Umbilical cord (tissue), 2 donors: ENCODE data around the gene SLC6A19. TPM values are rescaled to one million over a fixed set of nuclear protein-coding genes. Genes with fewer than 3 reads are reported as not detected.
"Not testable (repeated sequence)": the region's sequence is repeated elsewhere in the genome, so short reads cannot be mapped to it uniquely, and the experiment has no call there.

Experiments used
- DNase-seq: peaks from one replicate; pipeline ENCODE4 v3.0.0-alpha.2; 2015; ENCODE audit warnings: low spot score
- total RNA-seq: library from RNA; depleted of rRNA; stranded (reverse); fragments of >200 nt; gene quantifications from one replicate; pipeline ENCODE4 v1.2.3, GENCODE V29; 2014; ENCODE audit warnings: low replicate concordance; ENCODE audit not compliant: insufficient read depth

Gene SLC6A19
- total RNA-seq, 1 donor from 2014 or later, result 0.48 TPM

- no peak for DNase-seq
Observed at GRCh38 chr5:1264211-1264610, 62.8 kb downstream of the SLC6A19 start.

GRCh38 chr5:1265026-1265425 lies 63.6 kb downstream of the SLC6A19 start:
- no peak for DNase-seq

- no peak for DNase-seq
Observed at GRCh38 chr5:1265461-1266455, 64.4 kb downstream of the SLC6A19 start.

GRCh38 chr5:1266791-1267190 lies 65.4 kb downstream of the SLC6A19 start:
- no peak for DNase-seq

GRCh38 chr5:1267464-1267863 lies 66.1 kb downstream of the SLC6A19 start:
- DNase-seq, result not testable (repeated sequence)

GRCh38 chr5:1268056-1268455 lies 66.7 kb downstream of the SLC6A19 start:
- DNase-seq, result no peak

GRCh38 chr5:1268666-1269065 lies 67.3 kb downstream of the SLC6A19 start:
- no peak for DNase-seq

- no peak for DNase-seq
Observed at GRCh38 chr5:1270426-1270825, 69.0 kb downstream of the SLC6A19 start.

GRCh38 chr5:1270933-1271914 lies 69.8 kb downstream of the SLC6A19 start:
- DNase-seq, result no peak

- DNase-seq, result no peak
Observed at GRCh38 chr5:1272201-1272600, 70.8 kb downstream of the SLC6A19 start.

GRCh38 chr5:1273745-1274144 lies 72.3 kb downstream of the SLC6A19 start:
- no peak for DNase-seq

- DNase-seq, result no peak
Observed at GRCh38 chr5:1274471-1274870, 73.1 kb downstream of the SLC6A19 start.

Other genes with a start within 250 kb of the SLC6A19 start
- 1.9 TPM for gene NKD2, start 192.8 kb upstream of the SLC6A19 start, total RNA-seq
- gene SLC12A7, start 89.5 kb upstream of the SLC6A19 start, total RNA-seq, result 5.1 TPM
- not detected for gene SLC6A18, start 23.8 kb downstream of the SLC6A19 start, total RNA-seq
- gene TERT, start 93.5 kb downstream of the SLC6A19 start, total RNA-seq, result not detected
- gene CLPTM1L, start 143.5 kb downstream of the SLC6A19 start, total RNA-seq, result 128 TPM
- 0.96 TPM for gene SLC6A3, start 243.8 kb downstream of the SLC6A19 start, total RNA-seq